CD4-positive, alpha-beta memory T cell (primary cell): Measurements from ENCODE around the gene GRID1. TPM values are rescaled to one million over a fixed set of nuclear protein-coding genes. Genes with fewer than 3 reads are reported as not detected.

ENCODE experiments used
- CTCF ChIA-PET: fragments of 350-600 bp; sonication (Branson Sonifier 250); formaldehyde crosslinking; loops from one replicate; lab custom pipeline; 2021; ENCODE audit warnings: inconsistent platforms; ENCODE audit not compliant: partially characterized antibody; lab: Charles Lee
- POLR2A ChIA-PET: fragments of 350-600 bp; sonication (Branson Sonifier 250); formaldehyde crosslinking; loops from one replicate; lab custom pipeline; 2021; ENCODE audit not compliant: partially characterized antibody; lab: Charles Lee
- DNase-seq, 5 donors: peaks; one replicate each; pipeline versions ENCODE4 v3.0.0 to v3.0.0-alpha.2; 2020 to 2022; ENCODE audit warnings: mixed read lengths in 1 of 5
- H3K27ac ChIP-seq: one replicate; pipeline ENCODE4 v1.7.0; 2013; ENCODE audit warnings: low read depth, low read length
- H3K27me3 ChIP-seq: 2 replicates; pipeline ENCODE4 v1.7.0; 2013; ENCODE audit warnings: mild to moderate bottlenecking, low read length, moderate library complexity; ENCODE audit not compliant: insufficient read depth
- H3K36me3 ChIP-seq: 2 replicates; pipeline ENCODE4 v1.7.0; 2013; ENCODE audit warnings: mild to moderate bottlenecking, low read length, moderate library complexity; ENCODE audit not compliant: insufficient read depth
- H3K4me1 ChIP-seq: 2 replicates; pipeline ENCODE4 v1.7.0; 2013; ENCODE audit warnings: mild to moderate bottlenecking, low read length, moderate library complexity; ENCODE audit not compliant: insufficient read depth
- H3K4me3 ChIP-seq, 2 donors: one replicate each; pipeline ENCODE4 v1.7.0; 2013; ENCODE audit warnings: low read length in 2 of 2, mild to moderate bottlenecking in 1 of 2
- H3K9me3 ChIP-seq, 2 donors: one replicate each; pipeline ENCODE4 v1.7.0; 2013; ENCODE audit warnings: low read length in 2 of 2, control low read depth in 1 of 2; ENCODE audit not compliant: control insufficient read depth in 1 of 2
- H3K27ac Mint-ChIP-seq, 7 donors: one replicate each; pipeline ENCODE4 v1.8.0; 2020 to 2021; ENCODE audit warnings: mixed read lengths in 7 of 7, mild to moderate bottlenecking in 6 of 7, inconsistent platforms in 3 of 7, moderate library complexity in 3 of 7
- H3K27me3 Mint-ChIP-seq, 2 donors: one replicate each; pipeline ENCODE4 v1.8.0; 2020 to 2021; ENCODE audit warnings: mixed read lengths in 2 of 2
- H3K36me3 Mint-ChIP-seq, 2 donors: one replicate each; pipeline ENCODE4 v1.8.0; 2020 to 2021; ENCODE audit warnings: mixed read lengths in 2 of 2, inconsistent platforms in 1 of 2, mild to moderate bottlenecking in 1 of 2
- H3K4me1 Mint-ChIP-seq, 4 donors: one replicate each; pipeline ENCODE4 v1.8.0; 2020 to 2021; ENCODE audit warnings: mixed read lengths in 4 of 4, mild to moderate bottlenecking in 1 of 4
- H3K4me3 Mint-ChIP-seq, 8 donors: one replicate each; pipeline ENCODE4 v1.8.0; 2020 to 2021; ENCODE audit warnings: mixed read lengths in 8 of 8, mild to moderate bottlenecking in 7 of 8, moderate library complexity in 6 of 8, inconsistent platforms in 3 of 8
- H3K9me3 Mint-ChIP-seq, 8 donors: one replicate each; pipeline ENCODE4 v1.8.0; 2020 to 2021; ENCODE audit warnings: mixed read lengths in 8 of 8, mild to moderate bottlenecking in 5 of 8, inconsistent platforms in 3 of 8, moderate library complexity in 1 of 8
- intact Hi-C: fragments of 100-400 bp; cut with micrococcal nuclease; formaldehyde crosslinking; loops from one replicate; pipeline ENCODE4 v1.15.1; 2023
- polyA plus RNA-seq, 2 donors: library from polyadenylated mRNA; unstranded; fragments of 300-500 nt; fragmentation: Illumina TruSeq; gene quantifications; one replicate each; pipeline ENCODE4 v1.2.3, GENCODE V29; 2021
- total RNA-seq, 2 experiments: library from RNA; stranded (reverse); gene quantifications; one replicate each; pipeline ENCODE4 v1.2.3, GENCODE V29; 2021

The GRID1 gene
- total and polyA plus RNA-seq, 4 experiments from 2014 or later, result not detected

DNA sequence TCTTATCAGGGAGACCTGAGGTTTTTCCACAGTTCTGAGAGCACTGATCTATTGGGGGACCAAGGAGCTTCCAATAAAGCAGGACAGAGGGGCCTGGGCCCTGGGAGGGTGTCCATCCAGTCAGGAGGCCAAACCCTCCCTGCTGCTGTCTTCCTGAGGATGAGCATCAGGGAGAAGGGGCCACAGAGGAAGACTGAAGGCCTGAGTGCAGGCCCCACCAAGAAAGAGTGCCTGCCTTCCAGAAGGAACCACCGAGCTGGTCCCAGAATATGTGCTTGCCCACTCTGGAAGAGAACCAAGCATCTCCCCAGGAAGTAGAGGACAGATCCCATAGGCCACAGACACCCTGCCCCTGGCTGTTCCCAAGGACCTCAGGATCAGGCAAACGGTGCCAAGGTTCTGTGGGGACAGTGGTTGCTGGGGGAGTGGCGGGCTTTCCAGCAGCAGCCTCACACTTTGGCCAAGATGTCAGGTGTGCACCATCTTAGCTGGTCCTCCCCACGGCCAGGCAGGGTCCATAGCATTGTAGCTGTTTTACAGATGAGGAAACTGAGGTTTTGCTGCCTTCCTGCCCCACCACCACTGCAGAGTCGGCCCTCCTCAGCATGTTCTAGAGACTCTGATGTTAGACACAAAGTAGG is 199.4 kb downstream of the GRID1 start:
- Mint-ChIP-seq H3K4me3 (no peak overlapping the region), H3K27me3 (peaks cover 3 to 5% of the 10 kb centered on the region in 2 donors), H3K9me3 (no peaks in the 10 kb centered on the region), H3K4me1 (no peaks in the 10 kb centered on the region), H3K36me3 (no peaks in the 10 kb centered on the region), H3K27ac (no peak overlapping the region)
- ChIA-PET POLR2A (no interaction called here), CTCF (no interaction called here)
- no peak overlapping the region for H3K4me3 ChIP-seq
- no peaks in the 10 kb centered on the region for H3K9me3 ChIP-seq
- no peak overlapping the region for H3K27ac ChIP-seq
- H3K27me3 ChIP-seq, result no peaks in the 10 kb centered on the region
- H3K4me1 ChIP-seq, result no peaks in the 10 kb centered on the region
- no peaks in the 10 kb centered on the region for H3K36me3 ChIP-seq
- intact Hi-C loops, result no loop called here
- no peak for DNase-seq

DNA sequence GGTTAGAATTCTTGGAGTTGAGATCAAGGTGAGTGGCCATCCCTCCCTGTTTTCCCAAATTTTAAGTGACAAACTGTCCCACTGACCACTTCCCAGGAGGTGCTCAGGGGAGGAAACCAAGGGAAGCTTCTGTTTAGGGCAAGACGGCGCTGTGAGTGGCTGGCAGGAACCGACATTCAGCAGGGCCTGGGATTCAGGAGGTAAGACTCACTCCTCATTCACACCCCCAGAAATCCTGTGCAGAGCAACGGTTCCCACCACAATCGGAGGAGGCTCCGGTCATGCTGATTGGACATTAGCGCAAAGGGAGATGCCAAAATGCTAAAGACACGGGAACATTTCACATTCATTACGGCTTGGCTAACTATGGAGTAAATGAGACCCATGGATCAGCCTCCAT is 200.9 kb downstream of the GRID1 start:
- CTCF ChIA-PET, result no interaction called here

DNA sequence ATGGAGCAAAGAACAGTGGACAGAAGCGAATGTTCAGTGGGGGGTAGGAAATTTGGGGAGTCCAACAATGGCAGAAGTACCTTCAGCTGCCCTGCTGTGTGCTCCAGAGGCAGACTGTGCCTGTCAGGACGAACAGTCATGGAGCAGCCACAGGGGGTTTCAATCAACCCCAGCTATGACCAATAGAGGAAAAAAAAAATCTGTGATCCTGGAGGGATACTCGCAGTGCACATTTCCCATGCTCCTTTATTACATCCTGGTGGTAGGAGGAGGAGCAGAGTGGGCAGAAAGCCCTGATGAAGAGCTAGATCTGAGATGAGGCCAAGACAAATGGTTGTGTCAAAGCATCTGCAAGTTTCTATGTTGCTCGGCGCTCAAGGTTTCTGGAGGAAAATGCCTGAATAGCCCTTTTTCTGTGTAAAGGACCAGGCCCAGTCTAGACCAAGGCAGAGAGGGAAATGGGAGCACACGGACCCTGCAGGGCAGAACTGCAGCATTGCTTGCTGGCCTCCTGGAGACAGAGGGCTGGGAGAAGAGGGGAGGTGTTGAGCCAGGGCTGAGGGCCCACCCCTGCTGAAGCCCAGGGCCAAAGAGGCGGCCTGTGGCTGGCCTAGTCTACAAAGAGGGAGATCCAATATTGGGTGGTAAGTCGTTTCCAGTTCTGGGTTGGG is 201.5 kb downstream of the GRID1 start:
- CTCF ChIA-PET, result no interaction called here
- DNase-seq, result no peak
- H3K27me3 ChIP-seq, result no peaks in the 10 kb centered on the region
- POLR2A ChIA-PET, result no interaction called here
- peaks cover 0 to 3% of the 10 kb centered on the region in 2 donors for H3K27me3 Mint-ChIP-seq
- no peak overlapping the region for H3K4me3 ChIP-seq
- no peaks in the 10 kb centered on the region for H3K36me3 ChIP-seq
- H3K4me3 Mint-ChIP-seq, result no peak overlapping the region
- H3K36me3 Mint-ChIP-seq, result no peaks in the 10 kb centered on the region
- H3K27ac Mint-ChIP-seq, result no peak overlapping the region
- no peaks in the 10 kb centered on the region for H3K9me3 Mint-ChIP-seq
- intact Hi-C loops, result no loop called here
- H3K4me1 Mint-ChIP-seq, result no peaks in the 10 kb centered on the region
- no peaks in the 10 kb centered on the region for H3K9me3 ChIP-seq
- no peak overlapping the region for H3K27ac ChIP-seq
- H3K4me1 ChIP-seq, result no peaks in the 10 kb centered on the region

More for the DNA sequence above, 200.9 kb downstream of the GRID1 start:
- no peak overlapping the region for H3K27ac Mint-ChIP-seq
- H3K36me3 ChIP-seq, result no peaks in the 10 kb centered on the region
- H3K4me1 Mint-ChIP-seq, result no peaks in the 10 kb centered on the region
- H3K9me3 ChIP-seq, result no peaks in the 10 kb centered on the region
- intact Hi-C loops, result no loop called here
- H3K27me3 Mint-ChIP-seq, result peaks cover 0 to 3% of the 10 kb centered on the region in 2 donors
- no peak overlapping the region for H3K4me3 ChIP-seq
- H3K9me3 Mint-ChIP-seq, result no peaks in the 10 kb centered on the region
- H3K27ac ChIP-seq, result no peak overlapping the region
- no peaks in the 10 kb centered on the region for H3K4me1 ChIP-seq
- no peak for DNase-seq
- no peaks in the 10 kb centered on the region for H3K36me3 Mint-ChIP-seq
- POLR2A ChIA-PET, result no interaction called here
- no peaks in the 10 kb centered on the region for H3K27me3 ChIP-seq
- no peak overlapping the region for H3K4me3 Mint-ChIP-seq

DNA sequence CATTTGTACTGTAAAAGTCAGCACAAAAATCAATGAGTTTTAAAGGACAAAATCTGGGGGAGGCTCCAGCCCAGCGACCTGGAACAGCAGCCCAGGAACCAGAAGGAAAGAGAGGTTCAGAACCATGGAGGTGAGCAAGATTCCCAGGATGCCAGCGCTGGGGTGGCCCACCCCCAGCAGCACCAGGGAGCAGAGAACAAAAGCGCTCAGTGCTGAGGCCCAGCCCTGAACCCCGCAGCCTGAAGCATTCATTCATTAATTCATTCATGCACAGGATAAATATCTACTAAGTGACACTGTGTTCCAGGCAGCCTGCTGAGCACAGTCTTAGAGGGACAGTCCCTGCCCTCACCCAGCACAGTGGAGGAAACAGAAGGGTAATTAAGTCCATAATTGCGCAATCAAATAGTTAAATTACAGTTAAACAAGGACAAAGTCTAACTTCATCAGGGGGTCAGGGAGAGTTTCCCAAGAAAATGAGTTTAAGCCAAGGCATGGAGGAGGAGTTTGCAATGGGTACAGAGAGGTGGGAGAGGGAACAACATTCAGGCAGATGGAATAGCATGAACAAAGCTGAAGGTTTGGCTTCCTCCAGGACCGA is 202.3 kb downstream of the GRID1 start:
- intact Hi-C loops, result no loop called here
- H3K9me3 ChIP-seq, result no peaks in the 10 kb centered on the region
- H3K36me3 Mint-ChIP-seq, result no peaks in the 10 kb centered on the region
- H3K4me3 Mint-ChIP-seq, result no peak overlapping the region
- H3K27me3 ChIP-seq, result no peaks in the 10 kb centered on the region
- no peaks in the 10 kb centered on the region for H3K4me1 ChIP-seq
- no peak overlapping the region for H3K4me3 ChIP-seq
- H3K27me3 Mint-ChIP-seq, result peaks cover 2% of the 10 kb centered on the region in 2 donors
- CTCF ChIA-PET, result no interaction called here
- no peaks in the 10 kb centered on the region for H3K36me3 ChIP-seq
- no peak overlapping the region for H3K27ac Mint-ChIP-seq
- no peaks in the 10 kb centered on the region for H3K9me3 Mint-ChIP-seq
- no peaks in the 10 kb centered on the region for H3K4me1 Mint-ChIP-seq
- H3K27ac ChIP-seq, result no peak overlapping the region
- DNase-seq, result no peak
- POLR2A ChIA-PET, result no interaction called here

DNA sequence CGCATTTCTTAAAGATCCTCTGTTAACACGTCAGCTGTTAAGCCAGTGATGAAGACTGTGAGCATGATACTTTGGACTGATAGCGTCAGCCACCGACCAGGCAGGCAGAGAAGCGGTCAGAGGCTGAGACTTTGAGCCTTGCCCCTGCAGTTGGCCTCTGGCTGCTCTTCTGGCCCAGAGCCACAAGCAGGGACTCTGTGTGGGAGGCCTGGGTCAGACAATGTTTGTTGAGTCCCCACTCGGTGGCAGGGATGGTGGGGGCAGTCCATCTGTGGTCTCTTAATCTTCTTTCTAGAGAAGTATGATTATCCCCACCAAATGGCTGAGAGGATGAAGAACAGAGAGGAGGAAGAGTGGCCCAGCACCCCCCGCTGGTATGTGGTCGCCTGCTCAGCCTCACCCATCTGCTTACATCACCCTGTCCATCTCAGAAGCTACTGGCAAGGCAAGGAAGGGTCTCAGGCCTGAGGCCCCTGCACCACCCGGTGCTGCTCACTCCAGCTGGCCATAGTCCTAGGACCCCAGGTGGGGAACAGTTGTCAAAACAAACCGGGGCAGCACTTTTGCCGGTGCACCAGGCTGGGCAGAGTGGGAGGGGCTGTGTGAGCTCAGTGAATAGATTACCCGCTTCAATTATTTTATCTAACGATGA is 202.9 kb downstream of the GRID1 start:
- Mint-ChIP-seq H3K27ac (no peak overlapping the region), H3K4me1 (no peaks in the 10 kb centered on the region), H3K4me3 (no peak overlapping the region), H3K27me3 (peaks cover 1 to 2% of the 10 kb centered on the region in 2 donors), H3K9me3 (no peaks in the 10 kb centered on the region), H3K36me3 (no peaks in the 10 kb centered on the region)
- no peaks in the 10 kb centered on the region for H3K27me3 ChIP-seq
- H3K4me3 ChIP-seq, result no peak overlapping the region
- ChIA-PET CTCF (no interaction called here), POLR2A (no interaction called here)
- H3K27ac ChIP-seq, result no peak overlapping the region
- intact Hi-C loops, result no loop called here
- no peaks in the 10 kb centered on the region for H3K9me3 ChIP-seq
- no peak for DNase-seq
- H3K4me1 ChIP-seq, result no peaks in the 10 kb centered on the region
- no peaks in the 10 kb centered on the region for H3K36me3 ChIP-seq

DNA sequence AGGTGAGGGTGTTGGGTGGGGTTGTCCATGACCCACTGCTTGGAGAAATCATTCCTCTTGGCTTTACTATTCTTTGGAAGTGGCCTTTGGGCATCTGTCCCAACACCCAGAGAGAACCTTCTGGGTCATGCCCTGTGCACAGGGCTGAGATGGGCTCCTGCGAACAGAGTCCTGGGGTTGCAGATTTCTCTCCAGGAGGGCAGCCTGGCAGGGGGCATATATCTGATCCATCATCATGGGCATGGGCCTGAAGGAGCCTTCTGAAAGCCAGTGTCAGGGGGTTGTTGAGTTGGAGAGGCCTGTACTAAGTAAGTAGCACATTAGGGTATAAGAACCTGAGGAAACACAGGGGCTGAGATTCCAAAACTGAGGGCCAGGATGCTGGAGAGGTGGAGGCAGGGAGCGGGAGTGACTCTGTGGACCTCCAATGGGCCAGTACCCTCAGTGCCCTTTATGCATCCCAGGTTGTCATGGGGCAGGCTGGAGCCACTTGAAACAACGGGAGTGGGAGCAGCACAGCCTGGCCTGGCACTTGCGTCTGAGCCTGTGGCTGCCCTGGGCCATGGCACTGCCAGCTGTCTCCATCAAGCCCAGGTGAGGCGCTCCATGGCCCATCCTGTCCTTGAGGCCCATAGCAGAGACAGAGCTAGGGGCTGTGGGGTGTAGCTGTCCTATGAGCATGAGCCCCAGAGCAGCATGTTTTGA is 203.7 kb downstream of the GRID1 start:
- no peak overlapping the region for H3K4me3 Mint-ChIP-seq
- H3K27me3 ChIP-seq, result no peaks in the 10 kb centered on the region
- no peaks in the 10 kb centered on the region for H3K36me3 ChIP-seq
- no peaks in the 10 kb centered on the region for H3K4me1 Mint-ChIP-seq
- peaks cover 1 to 2% of the 10 kb centered on the region in 2 donors for H3K27me3 Mint-ChIP-seq
- H3K27ac Mint-ChIP-seq, result no peak overlapping the region
- CTCF ChIA-PET, result no interaction called here
- no peaks in the 10 kb centered on the region for H3K36me3 Mint-ChIP-seq
- H3K27ac ChIP-seq, result no peak overlapping the region
- H3K9me3 ChIP-seq, result no peaks in the 10 kb centered on the region
- no peaks in the 10 kb centered on the region for H3K9me3 Mint-ChIP-seq
- intact Hi-C loops, result no loop called here
- POLR2A ChIA-PET, result no interaction called here
- H3K4me1 ChIP-seq, result no peaks in the 10 kb centered on the region
- no peak overlapping the region for H3K4me3 ChIP-seq
- DNase-seq, result no peak

DNA sequence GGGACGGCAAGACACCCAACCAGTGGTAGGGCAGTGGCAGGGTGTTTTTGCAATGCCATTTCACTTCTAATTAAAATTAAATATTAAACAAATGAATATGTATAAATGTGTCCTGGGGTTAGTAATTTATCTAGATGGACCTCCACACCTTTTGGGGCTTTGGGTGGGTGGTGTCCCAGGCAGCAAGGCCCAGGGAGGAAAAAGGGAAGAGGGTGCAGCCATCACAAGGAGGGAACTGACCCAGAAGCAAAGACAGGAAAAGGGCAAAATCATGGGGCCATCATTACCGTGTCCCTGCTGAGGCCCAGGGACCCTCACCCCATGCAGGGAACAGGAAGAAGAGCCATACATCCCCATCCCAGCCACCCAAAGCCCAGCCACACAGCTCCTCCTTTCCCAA is 204.6 kb downstream of the GRID1 start:
- ChIA-PET CTCF (no interaction called here), POLR2A (no interaction called here)
- Mint-ChIP-seq H3K27me3 (peaks cover 1 to 2% of the 10 kb centered on the region in 2 donors), H3K4me1 (no peaks in the 10 kb centered on the region), H3K27ac (no peak overlapping the region), H3K36me3 (no peaks in the 10 kb centered on the region), H3K4me3 (no peak overlapping the region), H3K9me3 (no peaks in the 10 kb centered on the region)
- Histone ChIP-seq H3K36me3 (no peaks in the 10 kb centered on the region), H3K9me3 (no peaks in the 10 kb centered on the region), H3K4me1 (no peaks in the 10 kb centered on the region), H3K4me3 (no peak overlapping the region), H3K27me3 (no peaks in the 10 kb centered on the region), H3K27ac (no peak overlapping the region)
- DNase-seq, result no peak
- intact Hi-C loops, result no loop called here
